ENCODE results near the gene NXN.
"Not testable (repeated sequence)": the region's sequence is repeated elsewhere in the genome, so short reads cannot be mapped to it uniquely, and the experiment has no call there.

DNA sequence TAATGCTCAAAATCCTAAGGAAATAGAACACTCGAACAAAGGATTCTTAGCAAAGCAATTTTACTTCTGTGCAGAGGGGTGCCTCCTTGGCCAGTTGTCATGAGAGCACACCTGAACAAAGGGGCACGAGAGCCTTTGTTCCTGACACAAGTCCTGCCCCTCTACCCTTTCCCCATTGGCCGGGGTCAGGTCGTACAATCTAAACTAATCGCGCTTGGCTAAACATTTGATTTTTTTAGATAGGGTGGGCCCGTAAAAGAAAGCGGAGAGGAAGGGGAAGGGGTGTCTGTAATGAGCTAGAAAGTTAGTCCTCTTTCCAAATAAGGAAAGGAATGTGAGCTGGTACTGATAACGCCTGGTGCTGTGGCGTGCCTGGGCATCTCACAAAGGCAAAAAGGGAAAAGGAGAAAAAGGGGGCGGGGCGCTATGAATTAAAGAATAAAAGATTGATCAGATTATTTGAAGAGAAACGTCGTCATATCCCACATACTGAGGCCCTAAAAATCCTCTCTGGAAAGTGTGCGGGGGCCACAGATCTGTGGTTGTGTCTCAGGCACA, 223.5 kb downstream of the NXN start:
- not testable (repeated sequence) for TF ChIP-seq POLR2A, POLR2AphosphoS5 (IDR thresholded peaks at IDR 0.05; ENCODE audit: low read depth, low read length)
